ENCODE data around the gene CTSW.

- TF ChIP-seq POLR2A (IDR thresholded peaks at IDR 0.05; ENCODE audit: low read length) (no peak), GATA1 (IDR thresholded peaks at IDR 0.05; ENCODE audit: low read depth, low read length) (no peak)
These were observed 5.6 kb downstream of the CTSW start for GRCh38 chr11:65885231-65885630.

All from erythroblast (primary cell).